Body of pancreas (tissue), 4 donors: ENCODE results near the gene TSPAN3. TPM values are rescaled to one million over a fixed set of nuclear protein-coding genes. Genes with fewer than 3 reads are reported as not detected.

Experiments used
- ATAC-seq: fragments of 150-250 bp; one replicate; pipeline ENCODE4 v1.9.1; 2016
- DNase-seq, 4 donors: peaks; one replicate each; pipeline ENCODE4 v3.0.0-alpha.2; 2019
- H3K27ac ChIP-seq, 4 donors: fragments of 200-600 bp; sonication (generic); 1 replicate in 3 of 4; 2 replicates in 1 of 4; pipeline versions ENCODE4 v1.5.1 to v1.6.1; 2016 to 2019; ENCODE audit warnings: mild to moderate bottlenecking in 1 of 4, mixed read lengths in 1 of 4, moderate library complexity in 1 of 4
- H3K27me3 ChIP-seq, 2 donors: fragments of 200-600 bp; sonication (generic); one replicate each; pipeline ENCODE4 v1.6.0; 2016; ENCODE audit warnings: mild to moderate bottlenecking in 1 of 2
- H3K36me3 ChIP-seq, 2 donors: fragments of 200-600 bp; sonication (generic); replicated peaks in 1 of 2; 2 replicates each; pipeline ENCODE4 v1.5.1; 2016; ENCODE audit warnings: low read depth in 2 of 2; ENCODE audit not compliant: insufficient read depth in 1 of 2
- H3K4me1 ChIP-seq: fragments of 200-600 bp; sonication (generic); one replicate; pipeline ENCODE4 v1.6.0; 2016
- H3K4me3 ChIP-seq, 2 donors: fragments of 200-600 bp; sonication (generic); 1 replicate in 1 of 2; 2 replicates in 1 of 2; pipeline ENCODE4 v1.5.1; 2016 to 2019
- H3K9me3 ChIP-seq, 3 donors: fragments of 200-600 bp; sonication (generic); 1 replicate in 2 of 3; 2 replicates in 1 of 3; pipeline ENCODE4 v1.5.1; 2016
- CTCF ChIP-seq, 7 experiments: fragments of 450-650 bp in 4 of 7; fragments of 200-600 bp in 3 of 7; sonication (generic) in 3 of 7; IDR thresholded peaks; one replicate each; pipeline ENCODE4 v1.5.1; 2016 to 2019; ENCODE audit warnings: antibody characterized with exemption in 7 of 7
- POLR2A ChIP-seq, 3 donors: fragments of 450-650 bp; IDR thresholded peaks; one replicate each; pipeline ENCODE4 v1.6.1; 2016; ENCODE audit warnings: antibody characterized with exemption in 3 of 3, mild to moderate bottlenecking in 2 of 3
- WGBS, 2 donors: methylation state at CpG; one replicate each; pipeline ENCODE4 v1.1.5; 2017; 5-methylcytosine and 5-hydroxymethylcytosine counted together
- intact Hi-C: fragments of 100-400 bp; cut with DNase I; formaldehyde crosslinking; loops from one replicate; pipeline ENCODE4 v1.15.1; 2023
- total RNA-seq, 2 donors: library from RNA; depleted of rRNA; stranded (reverse); fragments of >200 nt; gene quantifications; one replicate each; pipeline ENCODE4 v1.1.0, GENCODE V29; 2016

Gene TSPAN3
- total RNA-seq, 2 donors from 2014 or later = 99.1 to 118 TPM

DNA sequence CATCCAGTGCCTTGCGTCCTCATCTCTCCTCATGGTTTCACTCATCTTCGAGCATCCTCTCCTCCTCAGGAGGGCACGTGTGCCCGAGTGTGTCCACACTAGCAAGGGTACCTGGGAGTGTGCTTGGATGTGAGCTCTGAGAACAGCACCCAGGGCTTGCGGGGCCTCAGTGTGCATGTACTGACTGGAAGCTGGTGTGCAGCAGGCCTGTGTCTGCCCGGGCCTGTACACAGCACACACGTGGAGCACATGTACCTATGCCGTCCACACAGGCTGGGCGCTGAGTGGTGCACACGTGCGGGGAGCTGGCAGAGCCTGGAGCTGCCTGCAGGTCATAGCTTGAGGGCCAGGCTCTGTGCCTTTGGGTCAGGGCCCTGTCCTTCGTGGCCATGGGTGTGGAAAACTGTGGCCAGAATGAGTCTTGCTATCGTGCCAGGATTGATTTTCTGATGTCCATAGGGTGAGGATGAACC, 34.9 kb downstream of the TSPAN3 start:
- DNase-seq (peak in 1 of 4 donors; percentile 6), ATAC-seq (no peak)
- TF ChIP-seq POLR2A (IDR thresholded peaks at IDR 0.05) = no peak
- TF ChIP-seq CTCF (IDR thresholded peaks at IDR 0.05) = no peak

GRCh38 chr15:77035584-77035983, 35.3 kb downstream of the TSPAN3 start:
- Histone ChIP-seq H3K27ac (no peak overlapping the region), H3K4me3 (no peak overlapping the region), H3K4me1 (no peaks in the 10 kb centered on the region), H3K27me3 (no peaks in the 10 kb centered on the region), H3K9me3 (no peaks in the 10 kb centered on the region), H3K36me3 (no peaks in the 10 kb centered on the region)
- DNase-seq (no peak), ATAC-seq (no peak)
- 91% methylated on average over 9 of the region's 9 CpGs for whole genome bisulfite sequencing, 2 donors
- intact Hi-C loops = no loop called here
- TF ChIP-seq POLR2A (IDR thresholded peaks at IDR 0.05) (no peak), CTCF (IDR thresholded peaks at IDR 0.05) (no peak)

More for the DNA sequence above, 34.9 kb downstream of the TSPAN3 start:
- intact Hi-C loops = no loop called here
- Histone ChIP-seq H3K36me3 (no peaks in the 10 kb centered on the region), H3K4me3 (no peak overlapping the region), H3K27me3 (no peaks in the 10 kb centered on the region), H3K9me3 (no peaks in the 10 kb centered on the region), H3K27ac (no peak overlapping the region), H3K4me1 (no peaks in the 10 kb centered on the region)
- WGBS, 2 donors = 74 to 84% methylated on average over 7 to 13 of the region's 13 CpGs

DNA sequence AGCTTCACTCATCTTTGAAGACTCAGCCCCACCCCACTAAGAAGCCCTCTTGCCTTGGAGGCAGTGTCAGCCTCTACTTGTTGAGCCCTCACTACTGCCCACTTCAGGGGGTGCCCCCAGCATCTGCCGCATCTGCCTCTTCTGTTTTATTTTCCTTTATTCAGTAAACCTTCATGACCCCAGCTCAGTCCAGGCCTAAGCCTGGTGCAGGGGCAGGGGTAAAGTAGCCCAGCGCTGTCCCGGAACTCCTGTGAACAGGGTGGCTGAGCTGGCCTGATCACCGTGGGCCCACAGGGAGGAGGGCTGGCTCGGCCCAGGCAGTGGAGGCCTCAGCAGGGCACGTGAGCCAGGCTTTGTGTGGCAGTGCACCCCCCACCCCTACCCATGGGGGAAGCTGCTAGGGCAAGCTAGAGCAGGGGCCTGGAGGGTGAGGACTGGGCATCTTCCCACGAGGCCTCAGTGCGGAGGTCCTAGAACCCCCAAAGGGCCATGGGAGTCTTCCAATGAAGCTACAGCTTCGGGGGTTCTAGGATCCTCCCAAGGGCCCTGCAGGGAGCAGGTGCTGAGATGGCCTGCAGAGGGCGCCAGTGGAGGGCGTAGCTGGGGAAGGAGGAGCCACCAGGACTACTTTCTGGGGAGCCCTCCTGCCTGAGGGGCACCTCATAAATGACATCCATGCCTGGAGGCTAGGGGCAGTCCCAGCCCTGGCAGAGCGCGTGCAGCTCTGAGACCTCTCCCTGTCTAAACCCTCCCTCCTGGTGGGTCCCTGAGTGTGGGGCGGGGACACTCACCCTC, 36.0 kb downstream of the TSPAN3 start:
- 67 to 68% methylated on average over 5 to 11 of the region's 14 CpGs for WGBS, 2 donors
- intact Hi-C loops = no loop called here
- ATAC-seq = no peak
- H3K27me3 ChIP-seq = no peaks in the 10 kb centered on the region
- H3K27ac ChIP-seq = no peak overlapping the region
- H3K9me3 ChIP-seq = no peaks in the 10 kb centered on the region
- no peak overlapping the region for H3K4me3 ChIP-seq
- DNase-seq = peak in 2 of 4 donors; percentile 7 to 29
- TF ChIP-seq POLR2A (IDR thresholded peaks at IDR 0.05) (no peak), CTCF (IDR thresholded peaks at IDR 0.05) (peak in 5 of 7 experiments; percentile 20 to 44 (median 40))
- no peaks in the 10 kb centered on the region for H3K4me1 ChIP-seq
- H3K36me3 ChIP-seq = no peaks in the 10 kb centered on the region

GRCh38 chr15:77033729-77034671, 36.9 kb downstream of the TSPAN3 start:
- Histone ChIP-seq H3K4me1 (no peaks in the 10 kb centered on the region), H3K27me3 (no peaks in the 10 kb centered on the region), H3K36me3 (no peaks in the 10 kb centered on the region), H3K27ac (no peak overlapping the region), H3K4me3 (no peak overlapping the region), H3K9me3 (no peaks in the 10 kb centered on the region)
- DNase-seq = peak in 3 of 4 donors; percentile 2 to 11 (median 3)
- whole genome bisulfite sequencing, 2 donors = 67 to 77% methylated on average over 6 to 12 of the region's 13 CpGs
- intact Hi-C loops = no loop called here
- TF ChIP-seq CTCF (IDR thresholded peaks at IDR 0.05) (no peak), POLR2A (IDR thresholded peaks at IDR 0.05) (no peak)
- no peak for ATAC-seq
